Thymus (tissue), 11 donors: ENCODE measurements around the gene SPDYE1. TPM values are rescaled to one million over a fixed set of nuclear protein-coding genes. Genes with fewer than 3 reads are reported as not detected.
"Not testable (repeated sequence)": the region's sequence is repeated elsewhere in the genome, so short reads cannot be mapped to it uniquely, and the experiment has no call there.

ENCODE experiments used
- DNase-seq, 9 donors: peaks; one replicate each; pipeline ENCODE4 v3.0.0-alpha.2; 2013; ENCODE audit warnings: low spot score in 9 of 9, low read depth in 6 of 9, missing footprints in 1 of 9
- H3K27ac ChIP-seq, 2 donors: one replicate each; pipeline ENCODE4 v1.5.1; 2013; ENCODE audit warnings: control low read depth in 1 of 2, low read depth in 1 of 2, low read length in 1 of 2, mild to moderate bottlenecking in 1 of 2, moderate library complexity in 1 of 2
- H3K27me3 ChIP-seq, 2 donors: one replicate each; pipeline ENCODE4 v1.5.1; 2013; ENCODE audit warnings: low read length in 1 of 2; ENCODE audit not compliant: control insufficient read depth in 2 of 2, insufficient read depth in 1 of 2
- H3K36me3 ChIP-seq, 2 donors: one replicate each; pipeline ENCODE4 v1.5.1; 2013; ENCODE audit warnings: low read length in 1 of 2, mild to moderate bottlenecking in 1 of 2, moderate library complexity in 1 of 2; ENCODE audit not compliant: control insufficient read depth in 2 of 2, insufficient read depth in 2 of 2
- H3K4me1 ChIP-seq, 2 donors: one replicate each; pipeline ENCODE4 v1.5.1; 2013; ENCODE audit warnings: low read length in 2 of 2; ENCODE audit not compliant: control insufficient read depth in 2 of 2, insufficient read depth in 2 of 2
- H3K4me3 ChIP-seq, 2 donors: one replicate each; pipeline ENCODE4 v1.5.1; 2013; ENCODE audit warnings: low read length in 2 of 2, control low read depth in 1 of 2, mild to moderate bottlenecking in 1 of 2
- H3K9me3 ChIP-seq, 2 donors: one replicate each; pipeline ENCODE4 v1.5.1; 2013; ENCODE audit warnings: low read length in 1 of 2, mild to moderate bottlenecking in 1 of 2; ENCODE audit not compliant: control insufficient read depth in 2 of 2, insufficient read depth in 1 of 2
- WGBS: extraction: QIAGEN DNeasy Blood & Tissue Kit; methylation state at CpG from one replicate; pipeline ENCODE4 v1.1.7; 2013; 5-methylcytosine and 5-hydroxymethylcytosine counted together
- polyA plus RNA-seq: library from polyadenylated mRNA; stranded (reverse); fragments of 200-250 nt; gene quantifications from one replicate; pipeline ENCODE4 v1.2.3, GENCODE V29; 2013
- total RNA-seq: library from RNA; stranded (reverse); fragments of 120-200 nt; gene quantifications from one replicate; pipeline ENCODE4 v1.2.4, GENCODE V29; 2013
- donor health status: healthy.

Gene SPDYE1
- total and polyA plus RNA-seq, 2 donors, result not detected

- not testable (repeated sequence) for H3K27ac ChIP-seq, H3K27me3 ChIP-seq, H3K36me3 ChIP-seq, DNase-seq, H3K4me3 ChIP-seq, H3K9me3 ChIP-seq
- peaks cover 0 to 12% of the 10 kb centered on the region in 2 donors for H3K4me1 ChIP-seq
- 98% methylated on average over 6 of the region's 7 CpGs for WGBS
Observed at GRCh38 chr7:44022069-44022468, 24.4 kb downstream of the SPDYE1 start.

- H3K27me3 ChIP-seq, H3K36me3 ChIP-seq, DNase-seq, H3K27ac ChIP-seq, H3K9me3 ChIP-seq, H3K4me3 ChIP-seq: not testable (repeated sequence)
- WGBS, result 92% methylated on average over 6 of the region's 6 CpGs
- H3K4me1 ChIP-seq, result peaks cover 0 to 12% of the 10 kb centered on the region in 2 donors
Observed at GRCh38 chr7:44022796-44023467, 25.2 kb downstream of the SPDYE1 start.

GRCh38 chr7:44029433-44029832, 31.7 kb downstream of the SPDYE1 start:
- H3K27me3 ChIP-seq, H3K27ac ChIP-seq, H3K9me3 ChIP-seq, H3K4me3 ChIP-seq, H3K36me3 ChIP-seq, DNase-seq, H3K4me1 ChIP-seq: not testable (repeated sequence)
- WGBS, result 85% methylated on average over 5 of the region's 11 CpGs

GRCh38 chr7:44030029-44030428, 32.3 kb downstream of the SPDYE1 start:
- 92% methylated on average over 4 of the region's 5 CpGs for WGBS
- not testable (repeated sequence) for H3K4me1 ChIP-seq, H3K9me3 ChIP-seq, H3K27ac ChIP-seq, H3K36me3 ChIP-seq, H3K27me3 ChIP-seq, H3K4me3 ChIP-seq, DNase-seq

- H3K27me3 ChIP-seq, H3K9me3 ChIP-seq, DNase-seq, H3K27ac ChIP-seq, H3K36me3 ChIP-seq, H3K4me1 ChIP-seq, H3K4me3 ChIP-seq: not testable (repeated sequence)
- WGBS, result 88% methylated on average over 12 of the region's 13 CpGs
Observed at GRCh38 chr7:44031319-44031718, 33.6 kb downstream of the SPDYE1 start.

GRCh38 chr7:44032031-44032430, 34.3 kb downstream of the SPDYE1 start:
- WGBS, result 98% methylated on average over 5 of the region's 6 CpGs
- H3K4me1 ChIP-seq, H3K9me3 ChIP-seq, DNase-seq, H3K36me3 ChIP-seq, H3K4me3 ChIP-seq, H3K27ac ChIP-seq, H3K27me3 ChIP-seq: not testable (repeated sequence)

GRCh38 chr7:44033971-44034844, 36.5 kb downstream of the SPDYE1 start:
- 96% methylated on average over 12 of the region's 18 CpGs for WGBS
- not testable (repeated sequence) for DNase-seq, H3K36me3 ChIP-seq, H3K4me1 ChIP-seq, H3K4me3 ChIP-seq, H3K27ac ChIP-seq, H3K27me3 ChIP-seq, H3K9me3 ChIP-seq

- H3K36me3 ChIP-seq, H3K27me3 ChIP-seq, H3K27ac ChIP-seq, DNase-seq, H3K9me3 ChIP-seq, H3K4me3 ChIP-seq, H3K4me1 ChIP-seq: not testable (repeated sequence)
- 88% methylated on average over 10 of the region's 10 CpGs for WGBS
Observed at GRCh38 chr7:44036364-44036763, 38.7 kb downstream of the SPDYE1 start.

GRCh38 chr7:44037951-44038350, 40.3 kb downstream of the SPDYE1 start:
- not testable (repeated sequence) for H3K27ac ChIP-seq

More at GRCh38 chr7:44037951-44038350, 40.3 kb downstream of the SPDYE1 start:
- H3K36me3 ChIP-seq, H3K4me1 ChIP-seq, H3K27me3 ChIP-seq, DNase-seq, H3K9me3 ChIP-seq, H3K4me3 ChIP-seq: not testable (repeated sequence)
- WGBS, result 99% methylated on average over 2 of the region's 2 CpGs
